GM18861 (cell line): Measurements from ENCODE around the gene PLOD2.

Experiments used
- ATAC-seq: cut with Tn5 transposase; IDR thresholded peaks from one replicate; pipeline ENCODE4 v1.9.1; 2021; ENCODE audit not compliant: unreplicated experiment

Gene PLOD2

DNA sequence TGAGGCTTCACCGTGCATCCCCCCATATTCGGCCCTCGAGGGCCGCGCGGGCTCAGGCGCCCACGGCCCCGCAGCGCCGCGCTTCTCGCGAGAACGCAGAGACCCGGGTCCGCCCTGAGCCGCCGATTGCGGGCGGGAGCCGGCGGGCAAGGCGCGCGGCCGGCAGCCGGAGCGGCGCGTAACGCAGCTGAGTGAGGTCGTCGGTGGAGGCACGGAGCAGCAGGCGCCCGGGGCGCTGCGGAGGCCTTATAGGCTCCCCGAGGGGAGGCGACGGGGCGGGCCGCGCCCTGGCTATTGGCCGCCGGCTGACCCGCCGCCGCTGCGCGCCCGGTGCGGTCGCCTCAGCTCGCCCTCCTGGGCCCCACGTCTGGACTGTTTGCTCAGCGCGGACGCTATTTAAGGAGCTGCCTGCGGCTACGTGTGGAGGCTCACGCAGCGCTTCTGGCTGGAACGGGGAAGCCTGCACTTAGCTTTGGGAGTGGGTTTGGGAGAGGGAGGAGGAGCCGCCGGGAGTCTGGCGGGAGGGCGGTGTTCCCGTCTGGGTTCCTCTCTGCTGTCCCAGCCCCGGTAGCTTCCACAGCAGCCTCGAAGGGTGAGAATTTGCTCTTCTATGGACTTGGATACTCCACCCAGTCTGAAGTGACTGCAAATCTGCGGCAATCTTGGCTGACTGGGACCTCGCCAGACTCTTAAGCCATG, at the start of gene PLOD2:
PLOD2 (minus strand) TSS at position 221 of the 699 bp plus-strand sequence; CDS start at position 26, 195 bp downstream.
- peak; percentile 60 for ATAC-seq

DNA sequence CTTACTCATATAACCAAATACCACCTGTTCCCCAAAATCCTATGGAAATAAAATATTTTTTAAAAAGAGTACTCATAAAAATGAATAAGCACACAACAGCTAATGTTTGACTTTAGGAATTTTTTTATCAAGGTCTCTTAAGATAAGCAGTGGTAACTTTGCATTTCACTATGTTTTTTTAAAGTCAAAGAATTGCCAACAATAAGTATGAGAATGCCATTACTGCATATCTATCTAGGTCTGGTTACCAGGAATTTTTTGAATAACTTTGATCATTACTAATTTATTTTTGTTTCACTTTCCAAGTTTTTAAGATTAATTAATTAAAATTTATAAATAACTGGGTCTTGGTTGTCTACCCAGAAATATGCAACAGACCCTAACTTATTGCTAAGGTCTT, 48.4 kb upstream of the PLOD2 start:
- no peak for ATAC-seq

DNA sequence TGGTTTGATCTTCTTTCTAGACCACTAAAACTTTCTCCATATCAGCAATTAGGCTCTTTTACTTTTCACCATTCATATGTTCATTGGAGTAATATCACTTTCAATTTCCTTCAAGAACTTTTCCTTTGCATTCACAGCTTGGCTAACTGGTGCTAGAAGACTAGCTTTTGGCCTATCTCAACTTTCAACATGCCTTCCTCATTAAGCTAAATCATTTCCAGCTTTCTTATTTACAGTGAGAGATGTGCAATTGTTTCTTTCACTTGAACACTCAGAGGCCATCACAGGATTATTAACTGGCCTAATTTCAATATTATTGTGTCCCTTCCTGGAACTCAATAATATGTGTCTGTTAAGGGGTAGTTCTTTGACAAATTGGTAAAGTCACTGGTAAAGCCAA, 42.8 kb upstream of the PLOD2 start:
- no peak for ATAC-seq

DNA sequence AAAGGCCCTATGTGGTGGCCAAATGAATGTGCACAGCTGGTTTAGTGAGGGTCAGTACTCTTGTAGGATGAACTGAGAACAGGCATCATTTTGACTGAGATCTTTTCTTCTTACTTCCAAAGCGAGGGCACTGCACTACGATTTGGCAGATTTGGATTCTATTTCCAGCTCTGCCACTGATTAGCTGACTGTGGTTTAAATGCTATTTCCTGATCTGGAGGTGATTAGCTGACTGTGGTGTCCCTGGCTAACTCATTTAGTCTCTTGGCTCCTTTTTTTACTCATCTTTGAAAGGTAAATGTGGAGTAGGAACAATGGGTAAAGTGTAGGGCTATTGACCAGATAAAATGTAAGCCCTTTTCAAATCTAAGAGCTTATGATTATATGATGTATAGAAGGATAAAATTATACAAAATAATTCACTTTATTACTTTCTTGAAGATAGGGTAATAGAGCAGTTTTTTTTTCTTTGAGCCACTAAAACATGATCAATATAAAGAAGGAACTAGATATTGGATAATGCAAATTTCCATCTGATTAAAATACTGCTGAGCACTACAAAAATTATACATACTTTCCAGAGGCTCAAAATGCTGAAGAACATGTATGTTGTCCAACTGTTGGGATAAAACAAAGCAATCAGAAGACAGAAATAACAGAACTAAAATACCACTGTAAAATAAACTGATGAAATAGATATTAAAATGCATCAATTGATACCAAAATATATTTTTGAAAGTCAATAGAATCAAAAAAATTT, 39.7 kb upstream of the PLOD2 start:
- ATAC-seq: no peak

DNA sequence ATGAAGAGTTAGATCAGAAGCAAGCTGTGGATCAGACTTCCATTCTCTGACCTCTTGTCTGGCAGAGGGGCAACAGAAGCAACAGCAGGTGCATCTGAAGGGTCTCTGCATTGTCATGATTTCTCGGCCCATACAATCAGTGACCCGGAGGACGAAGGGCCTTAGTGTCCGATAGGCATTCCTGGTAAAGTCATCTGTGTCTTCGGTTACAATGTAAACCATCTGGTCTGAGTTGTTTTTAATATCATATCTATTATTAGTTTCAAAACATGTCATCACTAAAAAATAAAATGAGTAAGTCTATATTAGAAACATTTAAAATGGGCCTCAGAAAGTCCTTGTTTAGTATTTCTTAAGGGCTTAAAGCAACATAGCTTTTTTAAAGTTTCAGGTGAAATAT, 38.8 kb upstream of the PLOD2 start:
- no peak for ATAC-seq

DNA sequence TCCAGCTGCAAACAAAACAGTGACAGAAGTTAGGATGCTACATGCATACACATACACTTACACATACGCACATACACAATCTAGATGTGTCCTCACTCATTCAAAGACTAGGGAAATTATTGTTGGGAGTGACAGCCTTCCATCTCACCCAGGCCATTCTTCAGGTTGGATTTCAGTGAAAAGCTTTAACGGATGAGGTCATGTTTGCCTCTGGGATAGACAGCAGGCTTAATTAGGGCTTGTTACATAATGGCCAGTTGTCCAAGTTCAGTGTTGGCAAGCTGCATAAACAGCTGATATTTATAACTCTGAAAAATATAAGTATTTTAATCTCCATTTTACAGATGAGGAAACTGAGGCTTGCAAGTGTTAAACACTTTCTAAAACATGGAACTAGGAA, 35.8 kb upstream of the PLOD2 start:
- no peak for ATAC-seq

DNA sequence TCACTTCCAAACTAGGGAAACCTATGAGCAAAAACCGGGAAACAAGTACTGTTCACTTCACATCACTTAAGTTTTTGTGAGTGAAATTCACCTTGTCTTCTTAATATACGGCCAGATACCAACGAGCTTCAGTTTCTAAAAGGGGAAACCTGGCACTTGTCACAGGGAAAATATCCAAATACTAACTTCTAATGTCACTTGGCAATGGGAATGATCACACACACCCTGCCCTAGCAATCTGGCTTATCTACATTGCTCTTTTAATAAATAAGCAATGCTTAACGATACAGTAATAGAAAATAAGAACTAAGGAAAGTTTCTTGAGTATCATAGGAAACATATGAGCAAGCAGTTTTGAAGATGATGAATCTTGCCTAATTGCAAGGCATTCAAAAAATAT, 34.6 kb upstream of the PLOD2 start:
- no peak for ATAC-seq

DNA sequence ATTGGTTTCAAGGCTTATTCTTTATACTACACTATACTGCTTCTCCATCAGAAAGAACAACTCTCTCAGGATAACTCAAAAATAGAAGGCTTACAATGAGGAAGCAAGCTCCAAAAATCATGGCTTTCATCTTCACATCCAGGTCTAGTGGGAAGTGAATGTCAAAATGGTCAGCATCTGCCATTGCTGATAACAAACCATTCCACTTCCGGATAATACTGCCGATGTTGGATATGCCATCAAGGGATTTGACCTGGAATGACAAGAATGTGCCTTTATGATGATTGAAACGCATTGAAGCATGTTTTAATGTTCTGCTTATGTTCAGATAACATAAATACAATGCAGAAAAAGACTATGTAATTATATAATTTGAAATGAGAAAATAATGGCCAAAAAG, 34.0 kb upstream of the PLOD2 start:
- no peak for ATAC-seq

DNA sequence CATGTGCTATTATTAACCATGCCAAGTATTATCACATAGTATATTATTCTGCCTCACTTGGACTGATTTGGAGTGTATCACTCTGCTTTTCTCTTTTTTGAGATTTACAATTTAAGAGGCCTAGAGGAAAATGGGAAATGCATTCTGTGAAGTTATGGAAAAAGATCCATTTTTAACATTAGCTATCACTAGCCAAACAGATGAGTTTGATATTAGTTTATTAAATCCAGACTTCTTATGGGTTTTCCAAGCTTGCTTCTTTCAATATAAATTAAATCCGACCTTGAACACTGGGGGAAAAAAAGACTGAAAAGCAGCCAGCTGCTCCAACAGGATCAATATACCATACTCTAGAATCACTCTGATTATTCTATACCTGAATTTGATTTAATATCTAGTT, 30.1 kb upstream of the PLOD2 start:
- no peak for ATAC-seq

DNA sequence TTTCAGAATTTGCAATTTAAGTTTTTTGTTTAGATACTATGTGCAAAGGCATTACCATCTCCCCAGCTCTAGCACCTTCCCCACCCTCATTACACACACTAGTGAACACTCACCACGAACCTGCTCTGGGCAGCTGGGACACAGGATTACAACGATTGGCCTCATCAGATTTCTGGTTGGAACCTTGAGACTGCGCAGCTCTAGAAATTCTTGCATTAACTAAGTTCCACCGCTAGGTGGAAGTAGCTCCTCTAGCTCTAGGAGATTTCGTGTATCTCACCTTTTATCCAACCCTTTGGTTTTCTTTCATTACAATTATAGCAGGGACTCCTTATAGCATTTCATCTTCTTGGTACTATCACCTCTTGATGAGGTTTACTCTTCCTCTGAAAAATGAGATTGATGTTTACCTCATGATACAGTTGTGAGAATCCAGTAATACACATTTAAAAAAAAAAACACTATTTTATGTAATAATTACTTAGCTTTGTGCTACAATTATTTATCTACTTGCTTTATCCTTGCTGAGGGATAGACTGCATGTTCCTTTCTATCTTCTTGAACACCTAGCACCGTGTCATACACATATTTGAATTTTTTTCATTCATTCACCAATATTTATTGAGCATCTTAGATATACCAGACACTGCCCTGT, 28.7 kb upstream of the PLOD2 start:
- ATAC-seq: peak; percentile 94

DNA sequence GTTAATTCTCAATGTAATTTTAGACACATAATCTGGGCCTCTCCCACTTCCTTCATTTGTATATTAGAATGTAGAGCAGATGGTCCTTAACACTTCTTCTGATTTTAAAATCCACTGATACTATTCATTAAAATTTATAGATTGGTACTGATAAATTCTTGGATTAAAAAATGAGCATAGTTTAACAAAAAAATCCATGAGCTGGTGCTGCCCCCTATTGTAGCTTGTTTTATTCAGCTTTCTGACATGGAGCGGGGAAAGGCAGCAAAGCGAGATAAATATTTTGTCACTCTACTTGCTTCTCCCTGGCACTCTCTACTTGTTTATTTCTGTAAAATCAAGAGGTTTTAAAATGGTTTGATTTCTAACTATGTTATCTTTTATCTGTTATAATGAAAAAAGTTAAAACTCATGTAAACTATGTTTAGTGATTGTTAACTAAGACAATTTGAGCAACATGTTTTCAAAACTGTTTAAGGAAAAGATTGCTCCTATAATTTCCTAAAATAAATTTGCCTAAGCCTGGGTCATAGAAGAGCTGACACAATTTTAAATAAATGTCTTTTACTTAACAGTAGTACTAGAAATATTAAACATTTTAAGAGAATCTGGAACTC, 26.5 kb upstream of the PLOD2 start:
- no peak for ATAC-seq

DNA sequence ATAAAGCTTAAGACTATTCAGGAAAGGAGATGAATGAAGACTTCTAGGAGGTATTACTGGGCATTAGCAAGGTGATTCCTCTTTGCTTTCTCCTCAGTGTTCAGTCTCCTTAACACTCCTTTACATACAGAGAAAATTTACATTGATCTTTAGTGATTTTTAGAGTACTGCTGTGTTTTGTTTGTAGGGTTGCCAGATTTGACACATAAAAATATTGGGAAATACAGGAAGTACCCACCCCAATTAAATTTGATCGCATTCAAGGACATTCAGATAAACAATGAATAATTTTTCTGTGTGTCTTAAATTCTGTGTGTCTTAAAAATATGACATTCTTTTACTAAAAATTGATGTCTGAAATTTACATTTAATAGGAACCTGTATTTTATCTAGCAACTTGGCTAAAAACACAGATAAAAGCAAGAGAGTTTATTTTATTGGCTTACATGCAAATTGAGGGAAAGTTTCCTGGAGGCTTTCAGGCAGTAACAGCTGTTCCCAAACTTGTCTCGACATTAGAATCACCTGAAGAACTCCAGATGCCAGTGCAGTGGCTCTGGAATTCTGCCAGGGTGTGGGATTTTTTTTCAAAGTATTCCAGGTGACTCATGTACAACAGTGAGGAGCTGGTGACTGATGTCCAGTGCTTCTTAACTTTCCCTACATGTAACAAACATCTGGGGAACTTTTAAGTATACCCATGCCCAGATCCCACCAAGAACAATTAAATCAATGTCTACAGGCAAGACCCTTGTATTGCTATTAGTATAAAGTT, 23.4 kb upstream of the PLOD2 start:
- no peak for ATAC-seq

DNA sequence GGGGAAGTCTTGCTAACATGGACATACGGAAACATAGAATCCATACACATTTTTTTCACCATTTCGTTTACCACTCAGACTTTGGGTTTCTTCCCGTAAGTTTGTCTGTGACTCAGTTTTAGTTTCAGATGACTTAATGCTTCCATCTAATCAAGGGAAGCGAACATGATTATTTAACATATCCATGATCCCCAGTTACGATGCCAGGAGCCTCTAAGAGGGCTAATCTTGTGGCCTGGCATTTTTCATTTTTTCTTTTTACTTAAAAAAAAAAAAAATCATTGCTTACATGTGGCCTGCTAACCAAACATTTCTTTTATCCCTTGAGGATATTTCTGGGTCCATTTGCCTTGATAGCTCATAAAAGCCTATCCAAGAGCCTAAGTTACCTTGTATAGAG, 20.2 kb upstream of the PLOD2 start:
- ATAC-seq: no peak

DNA sequence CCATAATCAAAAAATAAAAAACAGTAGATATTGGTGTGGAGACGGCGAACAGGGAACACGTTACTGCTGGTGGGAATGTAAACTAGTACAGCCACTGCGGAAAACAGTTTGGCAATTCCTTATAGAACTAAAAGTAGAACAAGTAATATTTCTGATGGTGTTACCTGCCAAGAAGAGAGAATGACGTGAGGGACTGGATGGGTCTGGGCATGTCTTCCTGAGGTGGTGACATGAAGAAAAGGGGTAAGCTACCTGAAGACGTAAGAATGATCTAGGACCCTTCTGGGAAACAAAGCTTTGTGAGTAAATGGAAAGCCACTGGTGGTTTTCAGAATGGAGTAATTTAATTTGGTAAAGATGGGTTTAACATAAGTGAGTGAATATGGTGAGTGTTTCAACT, 19.4 kb upstream of the PLOD2 start:
- no peak for ATAC-seq

DNA sequence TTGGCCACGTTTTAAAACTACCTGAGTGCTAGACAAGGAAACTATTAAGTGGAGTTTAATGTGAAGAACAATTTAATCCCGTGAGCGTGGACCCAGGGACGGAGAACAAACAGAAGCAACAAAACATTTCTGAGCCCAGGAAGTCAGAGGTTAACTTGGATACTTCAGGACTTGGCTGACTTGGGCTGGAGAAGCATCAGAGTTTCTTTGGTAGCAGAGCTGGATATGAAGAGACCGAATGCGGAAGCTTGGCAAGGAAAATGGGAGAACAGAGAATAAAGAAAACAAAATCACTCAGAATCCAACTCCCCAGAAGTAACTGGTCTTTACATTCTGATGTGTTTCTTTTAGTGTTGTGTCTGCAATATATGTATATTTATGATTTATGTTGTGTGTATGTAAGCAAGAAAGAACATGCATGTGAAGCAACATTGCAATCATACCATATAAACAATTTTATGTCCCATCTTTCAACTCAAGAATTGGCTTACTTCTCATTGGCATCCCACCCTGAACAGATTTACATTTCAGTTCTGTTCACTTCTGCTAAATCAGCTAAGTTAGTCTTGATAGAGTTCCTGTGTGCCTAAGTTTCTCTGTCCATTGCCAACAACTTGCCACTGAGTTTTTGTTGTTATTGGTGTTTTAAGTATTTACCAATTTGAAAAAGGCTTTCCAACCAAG, 17.2 kb upstream of the PLOD2 start:
- no peak for ATAC-seq

DNA sequence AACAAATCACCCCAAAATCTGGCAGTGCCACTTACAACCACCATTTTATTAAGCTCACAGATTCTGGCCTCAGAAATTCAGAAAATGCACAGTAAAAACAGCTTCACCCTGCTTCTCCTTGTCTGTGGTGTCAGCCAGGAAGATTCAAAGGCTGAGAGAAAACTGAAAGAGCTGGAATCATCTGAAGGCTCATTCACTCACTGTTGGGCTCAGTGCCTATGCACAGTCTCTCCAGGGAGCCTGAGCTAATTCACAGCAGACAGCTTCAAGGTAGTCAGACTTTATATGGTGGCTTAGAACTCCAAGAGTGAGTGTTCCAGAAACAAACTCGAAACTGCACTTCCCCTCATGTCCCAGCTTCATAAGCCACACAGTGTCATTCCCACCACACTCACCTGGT, 16.5 kb upstream of the PLOD2 start:
- ATAC-seq: no peak

DNA sequence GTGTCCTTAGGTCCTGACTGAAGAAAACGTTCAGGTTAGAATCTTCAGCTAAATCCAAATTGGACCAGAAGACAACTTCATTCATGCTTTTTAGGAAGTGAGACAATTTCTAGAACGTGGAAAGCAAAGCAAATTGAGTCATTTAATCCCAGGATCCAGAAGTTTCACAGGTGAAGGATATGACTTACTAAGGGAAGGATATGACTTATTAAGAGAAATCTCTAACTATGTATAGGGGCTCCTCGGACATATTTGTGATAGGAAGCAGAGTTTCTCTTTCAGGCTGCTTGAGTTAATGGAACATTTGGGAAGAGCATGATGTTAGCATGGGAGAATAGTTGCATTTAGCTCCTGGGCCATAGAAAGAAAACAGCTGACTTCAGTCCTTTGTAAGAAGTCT, 16.1 kb upstream of the PLOD2 start:
- no peak for ATAC-seq

DNA sequence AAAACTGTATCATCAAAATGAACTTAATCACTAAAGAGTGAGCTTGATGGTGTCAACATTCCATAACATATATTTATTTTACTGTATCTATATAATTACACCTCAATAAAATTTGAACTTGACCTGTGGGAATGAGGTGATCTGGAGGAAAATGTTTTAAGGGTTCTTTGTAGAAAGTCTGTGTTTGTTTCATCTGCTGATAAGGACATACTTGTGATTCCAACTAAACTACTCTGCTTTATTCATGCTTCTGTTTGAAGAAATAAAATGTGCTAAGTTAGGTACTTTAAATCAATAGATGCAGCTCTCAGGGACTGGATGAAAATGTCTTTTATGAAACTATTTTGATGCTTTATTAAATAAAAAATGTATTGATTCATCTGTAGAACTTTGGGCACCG, 11.6 kb upstream of the PLOD2 start:
- ATAC-seq: no peak

DNA sequence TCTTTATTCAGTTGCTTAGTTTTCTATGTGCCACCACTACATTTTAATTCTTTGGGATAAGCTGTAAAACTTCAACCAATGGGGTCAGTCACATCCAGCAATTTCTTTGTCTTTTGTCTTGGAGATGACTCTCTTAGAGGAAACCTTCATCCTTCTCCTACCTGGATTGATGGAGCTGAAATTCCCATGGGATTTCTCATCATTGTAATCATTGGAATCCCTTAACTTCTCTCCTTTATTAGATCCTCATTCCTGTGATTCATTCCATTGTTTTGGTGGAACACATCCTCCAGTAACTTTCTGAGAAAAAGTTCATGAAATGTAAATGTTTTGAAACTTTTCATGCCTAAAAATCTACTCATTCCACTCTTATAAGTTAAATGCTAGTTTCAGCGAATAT, 9.6 kb upstream of the PLOD2 start:
- no peak for ATAC-seq

DNA sequence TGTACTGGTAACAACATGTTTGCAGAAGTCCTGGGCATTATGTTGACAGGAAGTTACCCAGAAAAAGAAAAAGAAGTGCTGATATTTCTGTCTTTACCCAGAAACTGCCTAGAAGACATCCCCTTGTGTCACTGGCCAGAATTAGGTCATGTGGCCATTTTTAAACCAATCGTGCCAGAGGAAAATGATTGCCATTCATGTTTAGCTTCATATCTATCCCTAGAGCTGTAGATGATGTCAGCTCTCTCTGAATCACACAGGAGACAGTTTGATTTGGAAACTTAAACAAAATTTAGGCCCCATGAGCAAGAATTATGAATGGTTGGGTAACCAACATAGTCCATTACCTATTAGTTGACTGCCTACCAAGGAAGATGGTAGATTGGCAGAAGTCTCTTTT, 8.9 kb upstream of the PLOD2 start:
- no peak for ATAC-seq
